Body of pancreas (tissue), 4 donors: ENCODE measurements around the gene MICU1.
"Not testable (repeated sequence)": the region's sequence is repeated elsewhere in the genome, so short reads cannot be mapped to it uniquely, and the experiment has no call there.

Source experiments
- POLR2A ChIP-seq, 3 donors: fragments of 450-650 bp; IDR thresholded peaks; one replicate each; pipeline ENCODE4 v1.6.1; 2016; ENCODE audit warnings: antibody characterized with exemption in 3 of 3, mild to moderate bottlenecking in 2 of 3
- TF ChIP-seq, protein P1 (sequence below), 7 experiments: fragments of 450-650 bp in 4 of 7; fragments of 200-600 bp in 3 of 7; sonication (generic) in 3 of 7; IDR thresholded peaks; one replicate each; pipeline ENCODE4 v1.5.1; 2016 to 2019; ENCODE audit warnings: antibody characterized with exemption in 7 of 7

DNA sequence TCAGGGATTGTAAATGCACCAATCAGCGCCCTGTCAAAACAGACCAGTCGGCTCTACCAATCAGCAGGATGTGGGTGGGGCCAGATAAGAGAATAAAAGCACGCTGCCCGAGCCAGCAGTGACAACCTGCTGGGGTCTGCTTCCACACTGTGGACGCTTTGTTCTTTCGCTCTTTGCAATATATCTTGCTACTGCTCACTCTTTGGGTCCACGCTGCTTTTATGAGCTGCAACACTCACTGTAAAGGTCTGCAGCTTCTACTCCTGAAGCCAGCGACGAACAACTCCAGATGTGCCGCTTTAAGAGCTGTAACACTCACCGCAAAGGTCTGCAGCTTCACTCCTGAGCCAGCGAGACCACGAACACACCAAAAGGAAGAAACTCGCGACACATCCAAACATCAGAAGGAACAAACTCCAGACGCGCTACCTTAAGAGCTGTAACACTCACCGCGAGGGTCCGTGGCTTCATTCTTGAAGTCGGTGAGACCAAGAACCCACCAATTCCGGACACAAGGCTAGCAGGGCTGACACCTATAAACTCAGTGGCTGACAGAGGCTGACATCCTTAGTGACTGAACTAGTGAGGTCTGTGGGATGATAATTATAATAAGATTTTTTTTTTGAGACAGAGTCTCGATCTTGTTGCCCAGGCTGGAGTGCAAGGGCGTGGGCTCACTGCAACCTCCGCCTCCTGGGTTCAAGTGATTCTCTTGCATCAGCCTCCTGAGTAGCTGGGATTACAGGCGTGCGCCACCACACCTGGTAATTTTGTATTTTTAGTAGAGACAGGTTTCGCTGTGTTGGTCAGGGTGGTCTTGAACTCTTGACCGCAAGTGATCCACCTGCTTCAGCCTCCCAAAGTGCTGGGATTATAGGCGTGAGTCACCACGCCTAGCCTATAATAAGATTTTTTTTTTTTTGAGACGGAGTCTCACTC lies 298.9 kb downstream of the MICU1 start:
- TF ChIP-seq, protein P1, sequence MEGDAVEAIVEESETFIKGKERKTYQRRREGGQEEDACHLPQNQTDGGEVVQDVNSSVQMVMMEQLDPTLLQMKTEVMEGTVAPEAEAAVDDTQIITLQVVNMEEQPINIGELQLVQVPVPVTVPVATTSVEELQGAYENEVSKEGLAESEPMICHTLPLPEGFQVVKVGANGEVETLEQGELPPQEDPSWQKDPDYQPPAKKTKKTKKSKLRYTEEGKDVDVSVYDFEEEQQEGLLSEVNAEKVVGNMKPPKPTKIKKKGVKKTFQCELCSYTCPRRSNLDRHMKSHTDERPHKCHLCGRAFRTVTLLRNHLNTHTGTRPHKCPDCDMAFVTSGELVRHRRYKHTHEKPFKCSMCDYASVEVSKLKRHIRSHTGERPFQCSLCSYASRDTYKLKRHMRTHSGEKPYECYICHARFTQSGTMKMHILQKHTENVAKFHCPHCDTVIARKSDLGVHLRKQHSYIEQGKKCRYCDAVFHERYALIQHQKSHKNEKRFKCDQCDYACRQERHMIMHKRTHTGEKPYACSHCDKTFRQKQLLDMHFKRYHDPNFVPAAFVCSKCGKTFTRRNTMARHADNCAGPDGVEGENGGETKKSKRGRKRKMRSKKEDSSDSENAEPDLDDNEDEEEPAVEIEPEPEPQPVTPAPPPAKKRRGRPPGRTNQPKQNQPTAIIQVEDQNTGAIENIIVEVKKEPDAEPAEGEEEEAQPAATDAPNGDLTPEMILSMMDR (IDR thresholded peaks at IDR 0.05) = not testable (repeated sequence)
- TF ChIP-seq POLR2A (IDR thresholded peaks at IDR 0.05) = peak in 2 of 3 donors; percentile 23 to 41
